GM12878 (cell line): Measurements from ENCODE around the gene EXD3. TPM values are rescaled to one million over a fixed set of nuclear protein-coding genes. Genes with fewer than 3 reads are reported as not detected.

ENCODE experiments used
- ASH2L ChIP-seq: fragments of 300-600, 200-600 bp; sonication (generic); IDR thresholded peaks from 2 replicates; pipeline ENCODE4 v1.6.1; 2017; ENCODE audit warnings: low read depth, mild to moderate bottlenecking, borderline replicate concordance
- BMI1 ChIP-seq: fragments of 450-650 bp; IDR thresholded peaks from 2 replicates; pipeline ENCODE4 v1.6.1; 2016; ENCODE audit warnings: mild to moderate bottlenecking, moderate library complexity, borderline replicate concordance
- CBX3 ChIP-seq: fragments of 200-600 bp; sonication (generic); IDR thresholded peaks from 2 replicates; pipeline ENCODE4 v1.6.1; 2016; ENCODE audit warnings: low read depth, borderline replicate concordance
- EED ChIP-seq: sonication (generic); IDR thresholded peaks from 2 replicates; pipeline ENCODE4 v1.6.1; 2016; ENCODE audit warnings: antibody characterized with exemption, low read depth
- FOXM1 ChIP-seq: IDR thresholded peaks from 2 replicates; pipeline ENCODE4 v1.6.1; 2012; ENCODE audit warnings: low read depth, mild to moderate bottlenecking, inconsistent platforms, low read length, moderate library complexity
- HDAC2 ChIP-seq: fragments of 200-600 bp; sonication (generic); IDR thresholded peaks from 2 replicates; pipeline ENCODE4 v1.6.1; 2017
- HDGF ChIP-seq: fragments of 450-650 bp; IDR thresholded peaks from 2 replicates; pipeline ENCODE4 v1.6.1; 2016; ENCODE audit warnings: antibody characterized with exemption
- KLF5 ChIP-seq: fragments of 450-650 bp; IDR thresholded peaks from 2 replicates; pipeline ENCODE4 v1.6.1; 2014; ENCODE audit warnings: mild to moderate bottlenecking; ENCODE audit not compliant: partially characterized antibody
- MEF2B ChIP-seq: fragments of 450-650 bp; IDR thresholded peaks from 2 replicates; pipeline ENCODE4 v1.6.1; 2018; ENCODE audit warnings: mild to moderate bottlenecking, moderate library complexity; ENCODE audit not compliant: partially characterized antibody, poor library complexity, severe bottlenecking
- MYB ChIP-seq: fragments of 150-350 bp; IDR thresholded peaks from 2 replicates; pipeline ENCODE4 v1.6.1; 2014; ENCODE audit warnings: mild to moderate bottlenecking, low read depth, low read length, borderline replicate concordance
- POLR2A ChIP-seq: IDR thresholded peaks from 2 replicates; pipeline ENCODE4 v1.6.1; 2011; ENCODE audit warnings: low read depth, mild to moderate bottlenecking, low read length
- POU2F2 ChIP-seq: IDR thresholded peaks from 3 replicates; pipeline ENCODE4 v1.6.1; 2011; ENCODE audit warnings: low read depth, mild to moderate bottlenecking, low read length, borderline replicate concordance
- RAD21 ChIP-seq: IDR thresholded peaks from 2 replicates; pipeline ENCODE4 v1.6.1; 2011; ENCODE audit warnings: mild to moderate bottlenecking, low read depth, low read length, moderate library complexity; ENCODE audit not compliant: insufficient read depth
- RELA ChIP-seq: fragments of 450-650 bp; IDR thresholded peaks from 2 replicates; pipeline ENCODE4 v1.8.0; 2014; ENCODE audit warnings: borderline replicate concordance; ENCODE audit not compliant: partially characterized antibody
- RFX5 ChIP-seq: IDR thresholded peaks from 2 replicates; pipeline ENCODE4 v1.6.1; 2011; ENCODE audit warnings: low read depth, low read length, improper control_type of control experiment
- YBX1 ChIP-seq: fragments of 450-650 bp; IDR thresholded peaks from 2 replicates; pipeline ENCODE4 v1.6.1; 2016; ENCODE audit warnings: antibody characterized with exemption
- ZBED1 ChIP-seq: IDR thresholded peaks from 2 replicates; pipeline ENCODE4 v1.6.1; 2016; ENCODE audit warnings: borderline replicate concordance
- ZZZ3 ChIP-seq: IDR thresholded peaks from 2 replicates; pipeline ENCODE4 v1.6.1; 2011; ENCODE audit warnings: low read depth; ENCODE audit not compliant: control insufficient read depth, insufficient read length
- polyA plus RNA-seq, 11 experiments: library from polyadenylated mRNA; depleted of rRNA in 4 of 11; unstranded in 6 of 11; stranded (reverse) in 5 of 11; fragments of >200 nt; fragmentation: Nextera tagmentation in 4 of 11; fragmentation: Illumina TruSeq in 1 of 11; extraction: Ambion mirVana in 4 of 11; extraction: Trizol in 1 of 11; gene quantifications; 1 replicate in 1 of 11; 2 replicates in 10 of 11; pipeline versions ENCODE4 v1.2.1 to v1.2.3, GENCODE V29; 2011 to 2016; ENCODE audit warnings: inconsistent platforms in 2 of 11, missing spikeins in 2 of 11, low read depth in 1 of 11
- total RNA-seq, 4 experiments: library from RNA; depleted of rRNA in 3 of 4; stranded (reverse); fragments of >200 nt in 3 of 4; fragmentation: Illumina TruSeq in 1 of 4; extraction: Trizol in 1 of 4; gene quantifications; 2 replicates each; pipeline versions ENCODE4 v1.2.1 to v1.2.3, GENCODE V29; 2013 to 2021
- TF ChIP-seq, protein P1 (sequence below): fragments of 450-650 bp; IDR thresholded peaks from 2 replicates; pipeline ENCODE4 v1.6.1; 2016; ENCODE audit warnings: mild to moderate bottlenecking
- TF ChIP-seq, protein P2 (sequence below): fragments of 450-650 bp; IDR thresholded peaks from 2 replicates; pipeline ENCODE4 v1.6.1; 2017; ENCODE audit warnings: mild to moderate bottlenecking, moderate library complexity
- TF ChIP-seq, protein P3 (sequence below): fragments of 450-650 bp; IDR thresholded peaks from 2 replicates; pipeline ENCODE4 v1.6.1; 2017; ENCODE audit warnings: antibody characterized with exemption, mild to moderate bottlenecking, moderate library complexity

Gene EXD3
- total and polyA plus RNA-seq, 10 of the 15 experiments (the other 5 are each of a cell fraction or from before 2014, with no cell fraction given) = 0.21 to 7.1 (median 3.6) TPM

- TF ChIP-seq MEF2B (no peak), HDGF (no peak), MYB (no peak), CBX3 (no peak), RAD21 (peak; percentile 34), ZZZ3 (no peak), BMI1 (no peak), ZBED1 (no peak), POU2F2 (no peak), YBX1 (no peak), KLF5 (no peak), EED (no peak), POLR2A (no peak), FOXM1 (no peak), RELA (peak; percentile 75), HDAC2 (peak; percentile 35; the same call in 1 of the 2 replicates), RFX5 (no peak), ASH2L (no peak)
- TF ChIP-seq, protein P1, sequence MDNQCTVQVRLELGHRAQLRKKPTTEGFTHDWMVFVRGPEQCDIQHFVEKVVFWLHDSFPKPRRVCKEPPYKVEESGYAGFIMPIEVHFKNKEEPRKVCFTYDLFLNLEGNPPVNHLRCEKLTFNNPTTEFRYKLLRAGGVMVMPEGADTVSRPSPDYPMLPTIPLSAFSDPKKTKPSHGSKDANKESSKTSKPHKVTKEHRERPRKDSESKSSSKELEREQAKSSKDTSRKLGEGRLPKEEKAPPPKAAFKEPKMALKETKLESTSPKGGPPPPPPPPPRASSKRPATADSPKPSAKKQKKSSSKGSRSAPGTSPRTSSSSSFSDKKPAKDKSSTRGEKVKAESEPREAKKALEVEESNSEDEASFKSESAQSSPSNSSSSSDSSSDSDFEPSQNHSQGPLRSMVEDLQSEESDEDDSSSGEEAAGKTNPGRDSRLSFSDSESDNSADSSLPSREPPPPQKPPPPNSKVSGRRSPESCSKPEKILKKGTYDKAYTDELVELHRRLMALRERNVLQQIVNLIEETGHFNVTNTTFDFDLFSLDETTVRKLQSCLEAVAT = no peak
- TF ChIP-seq, protein P2, sequence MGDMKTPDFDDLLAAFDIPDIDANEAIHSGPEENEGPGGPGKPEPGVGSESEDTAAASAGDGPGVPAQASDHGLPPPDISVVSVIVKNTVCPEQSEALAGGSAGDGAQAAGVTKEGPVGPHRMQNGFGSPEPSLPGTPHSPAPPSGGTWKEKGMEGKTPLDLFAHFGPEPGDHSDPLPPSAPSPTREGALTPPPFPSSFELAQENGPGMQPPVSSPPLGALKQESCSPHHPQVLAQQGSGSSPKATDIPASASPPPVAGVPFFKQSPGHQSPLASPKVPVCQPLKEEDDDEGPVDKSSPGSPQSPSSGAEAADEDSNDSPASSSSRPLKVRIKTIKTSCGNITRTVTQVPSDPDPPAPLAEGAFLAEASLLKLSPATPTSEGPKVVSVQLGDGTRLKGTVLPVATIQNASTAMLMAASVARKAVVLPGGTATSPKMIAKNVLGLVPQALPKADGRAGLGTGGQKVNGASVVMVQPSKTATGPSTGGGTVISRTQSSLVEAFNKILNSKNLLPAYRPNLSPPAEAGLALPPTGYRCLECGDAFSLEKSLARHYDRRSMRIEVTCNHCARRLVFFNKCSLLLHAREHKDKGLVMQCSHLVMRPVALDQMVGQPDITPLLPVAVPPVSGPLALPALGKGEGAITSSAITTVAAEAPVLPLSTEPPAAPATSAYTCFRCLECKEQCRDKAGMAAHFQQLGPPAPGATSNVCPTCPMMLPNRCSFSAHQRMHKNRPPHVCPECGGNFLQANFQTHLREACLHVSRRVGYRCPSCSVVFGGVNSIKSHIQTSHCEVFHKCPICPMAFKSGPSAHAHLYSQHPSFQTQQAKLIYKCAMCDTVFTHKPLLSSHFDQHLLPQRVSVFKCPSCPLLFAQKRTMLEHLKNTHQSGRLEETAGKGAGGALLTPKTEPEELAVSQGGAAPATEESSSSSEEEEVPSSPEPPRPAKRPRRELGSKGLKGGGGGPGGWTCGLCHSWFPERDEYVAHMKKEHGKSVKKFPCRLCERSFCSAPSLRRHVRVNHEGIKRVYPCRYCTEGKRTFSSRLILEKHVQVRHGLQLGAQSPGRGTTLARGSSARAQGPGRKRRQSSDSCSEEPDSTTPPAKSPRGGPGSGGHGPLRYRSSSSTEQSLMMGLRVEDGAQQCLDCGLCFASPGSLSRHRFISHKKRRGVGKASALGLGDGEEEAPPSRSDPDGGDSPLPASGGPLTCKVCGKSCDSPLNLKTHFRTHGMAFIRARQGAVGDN = peak; percentile 58; the same call in 1 of the 2 replicates
- TF ChIP-seq, protein P3, sequence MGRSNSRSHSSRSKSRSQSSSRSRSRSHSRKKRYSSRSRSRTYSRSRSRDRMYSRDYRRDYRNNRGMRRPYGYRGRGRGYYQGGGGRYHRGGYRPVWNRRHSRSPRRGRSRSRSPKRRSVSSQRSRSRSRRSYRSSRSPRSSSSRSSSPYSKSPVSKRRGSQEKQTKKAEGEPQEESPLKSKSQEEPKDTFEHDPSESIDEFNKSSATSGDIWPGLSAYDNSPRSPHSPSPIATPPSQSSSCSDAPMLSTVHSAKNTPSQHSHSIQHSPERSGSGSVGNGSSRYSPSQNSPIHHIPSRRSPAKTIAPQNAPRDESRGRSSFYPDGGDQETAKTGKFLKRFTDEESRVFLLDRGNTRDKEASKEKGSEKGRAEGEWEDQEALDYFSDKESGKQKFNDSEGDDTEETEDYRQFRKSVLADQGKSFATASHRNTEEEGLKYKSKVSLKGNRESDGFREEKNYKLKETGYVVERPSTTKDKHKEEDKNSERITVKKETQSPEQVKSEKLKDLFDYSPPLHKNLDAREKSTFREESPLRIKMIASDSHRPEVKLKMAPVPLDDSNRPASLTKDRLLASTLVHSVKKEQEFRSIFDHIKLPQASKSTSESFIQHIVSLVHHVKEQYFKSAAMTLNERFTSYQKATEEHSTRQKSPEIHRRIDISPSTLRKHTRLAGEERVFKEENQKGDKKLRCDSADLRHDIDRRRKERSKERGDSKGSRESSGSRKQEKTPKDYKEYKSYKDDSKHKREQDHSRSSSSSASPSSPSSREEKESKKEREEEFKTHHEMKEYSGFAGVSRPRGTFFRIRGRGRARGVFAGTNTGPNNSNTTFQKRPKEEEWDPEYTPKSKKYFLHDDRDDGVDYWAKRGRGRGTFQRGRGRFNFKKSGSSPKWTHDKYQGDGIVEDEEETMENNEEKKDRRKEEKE = no peak
These were observed 120.4 kb downstream of the EXD3 start (continued) for GRCh38 chr9:137302449-137303150.
